Right hindlimb (tissue), 1 donor: Measurements from ENCODE around the gene RAB35.
A peak's percentile ranks its signal among the peaks of the same experiment; 100 is the strongest.

Source experiments
- DNase-seq: peaks from one replicate; pipeline ENCODE4 v3.0.0-alpha.2; 2018

Gene RAB35

GRCh38 chr12:120102189-120103043 lies 14.1 kb downstream of the RAB35 start:
- DNase-seq = no peak

- DNase-seq = no peak
Observed at GRCh38 chr12:120101617-120102016, 14.9 kb downstream of the RAB35 start.

GRCh38 chr12:120101182-120101581 lies 15.4 kb downstream of the RAB35 start:
- no peak for DNase-seq

- peak; percentile 71 for DNase-seq
Observed at GRCh38 chr12:120100630-120101029, 15.9 kb downstream of the RAB35 start.

- no peak for DNase-seq
Observed at GRCh38 chr12:120099738-120100137, 16.8 kb downstream of the RAB35 start.

DNA sequence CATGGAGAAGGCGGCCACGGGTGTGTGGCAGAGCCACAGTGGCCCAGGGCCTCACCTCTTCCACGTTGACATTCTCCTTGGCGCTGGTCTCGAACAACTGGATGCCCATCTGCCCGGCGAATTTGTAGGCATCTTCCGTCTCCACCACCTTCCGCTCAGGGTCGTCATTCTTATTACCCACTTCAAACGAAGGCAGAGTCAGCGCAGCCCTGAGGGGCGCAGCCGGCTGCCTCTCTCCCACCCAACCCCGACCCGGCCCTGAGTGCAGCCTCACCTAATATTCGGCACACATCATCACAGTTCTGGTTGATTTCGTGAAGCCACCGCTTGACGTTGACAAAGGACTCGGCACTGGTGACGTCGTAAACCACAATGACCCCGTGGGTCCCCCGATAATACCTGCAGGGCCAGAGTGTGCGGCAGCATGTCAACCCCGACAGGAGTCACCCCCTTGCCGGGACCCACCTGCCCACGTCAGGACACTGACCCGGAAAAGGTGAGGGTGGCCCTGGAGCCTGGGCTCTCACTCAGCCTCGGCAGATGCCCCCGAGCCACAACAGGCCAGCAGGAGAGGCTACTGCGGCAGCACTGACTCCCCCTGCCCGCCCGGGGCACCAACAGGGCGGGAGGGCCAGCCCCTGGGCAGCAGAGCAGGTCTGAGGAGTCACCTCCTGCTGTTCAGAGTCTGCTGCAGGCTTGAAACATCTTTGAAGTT lies 17.6 kb downstream of the RAB35 start:
- no peak for DNase-seq

DNA sequence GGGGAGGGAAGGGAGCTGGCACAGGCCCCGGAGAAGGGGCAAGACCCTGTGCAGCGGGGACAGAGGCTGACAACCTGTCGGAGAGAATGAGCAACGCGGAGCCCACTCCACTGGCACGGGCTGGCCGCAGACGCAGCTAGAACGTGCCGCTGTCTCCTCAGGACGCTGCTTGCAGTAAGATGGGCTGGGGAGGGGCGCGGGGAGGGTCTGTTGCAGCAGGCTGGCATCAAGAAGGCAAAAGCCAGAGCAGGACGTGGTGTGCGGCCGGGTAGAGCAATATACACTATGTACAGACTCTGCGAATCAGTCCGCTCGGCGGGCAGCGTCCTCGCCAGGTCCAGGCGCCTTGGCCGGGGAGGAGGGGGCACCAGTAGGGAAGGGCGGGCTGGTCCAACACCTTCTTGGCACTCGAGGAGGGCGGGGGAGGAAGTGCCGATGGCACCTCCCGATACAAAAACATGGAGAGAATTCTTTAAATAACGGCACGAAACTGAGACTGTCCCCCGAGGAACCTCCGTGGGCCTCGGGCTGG lies 19.8 kb downstream of the RAB35 start:
- DNase-seq = no peak

GRCh38 chr12:120095736-120096135 lies 20.8 kb downstream of the RAB35 start:
- no peak for DNase-seq

DNA sequence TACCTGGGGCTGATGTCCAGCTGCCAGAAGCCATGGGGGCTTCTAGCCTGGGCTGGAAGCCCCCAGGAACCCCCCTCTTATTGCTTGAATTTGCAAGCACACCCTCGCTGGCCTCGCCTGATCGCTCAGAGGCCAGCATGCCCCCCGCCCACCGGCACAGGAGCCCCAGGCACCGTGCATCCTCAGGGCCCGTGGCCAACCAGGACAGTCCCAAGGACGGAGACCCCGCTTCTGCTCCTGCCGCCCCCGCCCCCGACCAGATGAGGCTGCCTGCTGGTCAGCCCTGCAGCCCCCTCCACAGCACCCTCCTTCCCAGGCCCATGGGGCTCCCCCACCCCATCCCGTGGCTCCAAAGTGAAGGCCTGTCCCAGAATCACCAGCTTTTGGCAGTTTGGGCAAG lies 21.2 kb downstream of the RAB35 start:
- no peak for DNase-seq

DNA sequence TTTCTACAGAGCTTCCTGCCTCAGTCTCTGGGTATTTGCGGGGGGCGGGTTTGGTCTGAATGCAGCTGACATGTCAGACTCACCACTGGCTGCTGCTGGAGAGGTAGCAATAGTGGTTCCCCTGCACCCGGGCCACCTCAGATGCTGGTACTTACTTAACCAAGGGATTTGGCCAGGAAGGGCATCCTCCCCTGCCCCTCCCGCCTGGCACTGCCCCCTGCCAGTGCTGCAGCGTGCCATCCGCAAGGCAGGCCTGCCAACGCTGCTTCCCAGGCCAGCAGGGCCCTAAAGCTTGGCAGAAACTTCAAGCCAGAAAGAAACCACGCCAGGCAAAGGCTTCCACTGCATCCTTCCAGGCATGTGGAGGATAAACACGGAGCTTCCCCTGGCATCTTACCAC lies 22.1 kb downstream of the RAB35 start:
- DNase-seq = peak; percentile 23

DNA sequence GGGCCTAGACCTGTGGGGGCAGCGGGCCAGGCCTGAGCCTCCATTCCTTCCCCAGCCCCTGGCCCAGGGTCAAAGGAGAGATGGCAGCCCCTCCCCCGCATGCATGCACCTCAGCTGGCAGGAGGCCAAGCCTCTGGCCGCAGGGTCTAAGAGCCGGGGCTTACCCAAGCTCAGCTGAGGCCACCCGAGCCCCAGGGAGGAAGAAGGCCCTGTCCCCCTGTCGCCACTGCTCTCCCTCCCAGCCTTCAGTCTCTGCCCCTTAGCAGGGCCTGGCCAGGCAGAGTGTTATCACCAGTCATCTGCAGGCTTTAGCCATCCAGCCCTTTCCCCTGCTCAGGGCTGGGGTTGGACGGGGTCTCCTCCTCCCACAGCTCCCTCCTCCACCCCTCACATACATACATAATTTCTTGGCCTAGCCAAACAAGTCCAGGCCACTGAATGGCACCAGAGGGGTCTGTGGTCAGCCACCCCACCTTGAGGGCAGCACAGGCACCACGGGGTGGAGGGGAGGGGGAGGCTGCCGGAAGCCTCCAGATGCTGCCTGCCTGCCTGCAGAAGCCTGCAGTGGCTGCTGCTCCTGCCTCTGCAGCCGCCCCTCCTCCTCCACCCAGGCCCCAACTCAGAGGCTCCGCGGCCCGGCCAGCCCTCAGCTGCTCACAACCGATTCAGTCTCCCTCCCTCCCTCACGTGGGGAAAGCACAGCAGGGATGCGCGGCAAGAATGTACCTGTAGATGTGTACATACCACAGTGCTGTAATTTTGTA lies 22.8 kb downstream of the RAB35 start:
- DNase-seq = peak; percentile 68

- DNase-seq = peak; percentile 48
Observed at GRCh38 chr12:120093336-120093591, 23.3 kb downstream of the RAB35 start.

- peak; percentile 24 for DNase-seq
Observed at GRCh38 chr12:120092551-120093335, 23.8 kb downstream of the RAB35 start.

DNA sequence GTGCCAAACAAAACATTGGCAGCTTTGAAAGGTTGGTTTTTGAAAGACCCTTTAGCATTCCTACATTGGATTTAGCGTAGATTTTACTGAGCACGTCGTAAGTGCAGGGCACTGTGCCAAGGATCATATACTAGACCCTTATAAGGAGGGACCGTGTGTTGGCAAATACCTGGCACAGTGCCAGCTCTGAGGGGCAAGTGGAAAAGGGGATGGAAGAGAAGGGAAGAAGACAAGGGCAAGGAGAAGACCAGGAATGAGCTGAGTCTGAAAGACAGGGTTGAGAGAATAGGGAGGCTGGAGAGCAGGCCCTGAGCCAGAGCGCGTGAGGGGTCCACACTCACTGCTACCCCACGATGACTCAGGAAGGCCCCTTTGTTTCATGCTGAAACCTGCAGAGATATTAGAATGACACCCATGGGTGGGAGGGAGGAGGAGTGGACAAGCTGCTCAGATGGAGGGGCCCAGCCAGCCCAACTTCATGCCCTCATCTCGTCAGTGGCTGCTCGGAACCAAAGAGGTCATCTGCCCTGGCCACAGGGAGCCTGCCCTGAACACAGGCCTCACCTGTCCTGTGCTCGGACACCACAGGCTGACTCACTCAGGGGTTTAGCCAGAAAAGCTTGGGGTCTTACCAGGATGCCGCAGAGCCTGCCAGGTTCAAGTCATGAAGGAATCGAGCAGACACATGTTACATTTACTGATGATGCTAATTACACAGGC lies 25.0 kb downstream of the RAB35 start:
- DNase-seq = no peak

DNA sequence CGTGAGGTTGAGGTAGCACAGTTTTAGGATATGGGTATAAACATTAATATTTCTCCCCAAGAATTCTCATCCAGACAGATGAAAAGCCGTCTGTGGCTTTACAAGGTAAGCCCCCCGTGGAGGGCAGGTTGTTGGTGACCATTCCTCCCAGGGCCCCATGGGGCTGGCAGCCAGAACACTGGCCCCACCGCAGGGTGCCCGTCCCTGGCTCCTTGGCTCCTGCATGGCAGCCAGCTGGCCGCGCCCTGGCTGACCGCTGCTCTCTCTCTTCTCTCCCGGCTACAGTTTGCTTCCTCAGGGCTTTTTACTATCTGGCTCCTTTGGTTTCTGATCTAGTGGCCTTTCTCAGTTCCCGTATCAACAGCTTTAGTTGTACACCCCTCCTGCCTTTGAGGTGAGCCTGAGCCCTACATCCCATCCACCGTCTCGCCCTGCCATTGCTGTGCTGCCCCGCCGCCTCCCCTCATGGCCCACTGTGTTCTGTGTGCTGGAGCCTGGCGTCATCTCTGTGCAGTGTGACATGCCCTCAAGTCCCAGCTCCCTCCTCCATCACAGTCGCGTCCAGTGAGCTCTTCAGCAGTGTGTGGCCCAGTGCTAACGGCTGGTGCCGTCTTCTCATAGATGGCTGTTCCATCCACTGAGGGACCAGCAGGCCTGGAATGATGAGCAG lies 25.8 kb downstream of the RAB35 start:
- no peak for DNase-seq

GRCh38 chr12:120090206-120090605 lies 26.3 kb downstream of the RAB35 start:
- DNase-seq = peak; percentile 39

DNA sequence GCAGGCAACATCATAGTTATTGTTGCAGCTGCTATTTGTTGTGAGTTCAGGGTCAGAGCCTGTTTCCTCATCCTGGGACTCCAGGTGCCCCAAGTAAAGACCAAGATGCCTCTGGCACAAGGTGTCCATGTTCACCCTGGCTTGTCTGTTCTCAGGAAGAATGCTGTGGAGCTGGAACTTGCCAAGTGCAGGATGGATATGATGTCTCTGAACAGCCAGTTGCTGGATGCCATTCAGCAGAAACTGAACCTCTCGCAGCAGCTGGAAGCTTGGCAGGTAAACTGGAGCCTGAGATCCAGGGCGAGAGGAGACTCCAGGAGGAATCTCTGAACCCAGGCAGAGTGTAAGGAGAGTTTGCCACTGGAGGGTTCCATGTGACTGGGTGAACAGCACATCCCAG lies 26.8 kb downstream of the RAB35 start:
- no peak for DNase-seq

- DNase-seq = no peak
Observed at GRCh38 chr12:120089105-120089504, 27.4 kb downstream of the RAB35 start.

- peak; percentile 98 for DNase-seq
Observed at GRCh38 chr12:120086801-120087621, 29.5 kb downstream of the RAB35 start.

DNA sequence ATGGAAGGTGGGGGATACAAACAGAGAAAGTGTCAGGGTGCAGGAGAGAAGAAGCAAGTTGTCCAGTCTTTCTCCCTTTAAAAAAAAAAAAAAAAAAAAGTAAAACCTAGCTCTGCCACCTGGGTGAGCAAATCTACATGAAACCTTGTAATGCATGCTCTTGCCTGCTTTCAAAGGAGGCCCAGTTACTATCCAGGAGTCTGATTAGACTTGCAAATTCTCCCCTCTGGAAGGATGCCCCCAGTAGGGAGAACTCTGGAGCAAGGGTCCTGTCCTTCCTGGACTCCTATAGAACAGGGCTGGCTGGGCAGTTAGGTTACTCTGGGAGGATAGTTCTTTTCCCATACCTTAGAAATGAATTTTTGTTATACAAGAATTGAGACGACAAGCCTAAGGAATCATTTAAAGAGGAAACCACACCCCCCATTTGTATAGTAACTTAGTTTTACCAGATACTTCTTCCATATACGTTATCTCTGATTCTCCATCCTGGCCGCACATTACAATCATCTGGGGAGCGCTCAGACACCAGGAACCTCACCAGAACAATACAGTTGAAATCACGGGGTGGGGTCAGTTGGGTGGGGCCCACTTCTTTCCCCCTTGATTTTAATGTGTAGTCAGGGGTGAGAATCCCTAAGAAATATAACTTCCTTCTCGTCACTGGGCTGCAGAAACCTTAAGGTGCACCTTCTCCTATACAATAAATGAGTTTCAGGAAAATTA lies 30.5 kb downstream of the RAB35 start:
- no peak for DNase-seq
